DOHH2 (cell line): ENCODE results near the gene FAM53A.

Source experiments
- H3F3A ChIP-seq: fragments of 200-600 bp; sonication (generic), shearing (Covaris generic); 2 replicates; pipeline ENCODE4 v1.6.0; 2016; ENCODE audit warnings: antibody characterized with exemption, mild to moderate bottlenecking; ENCODE audit not compliant: control insufficient read depth, insufficient read depth
- H3K27ac ChIP-seq: fragments of 200-600 bp; sonication (generic); 2 replicates; pipeline ENCODE4 v1.5.1; 2014; ENCODE audit warnings: low read depth, mild to moderate bottlenecking, low read length, moderate library complexity
- H3K27me3 ChIP-seq: fragments of 200-600 bp; sonication (generic); 2 replicates; pipeline ENCODE4 v1.6.1; 2014; ENCODE audit warnings: mild to moderate bottlenecking, low read length, mixed read lengths; ENCODE audit not compliant: control insufficient read depth
- H3K36me3 ChIP-seq: fragments of 200-600 bp; sonication (generic); 2 replicates; pipeline ENCODE4 v1.6.1; 2014; ENCODE audit warnings: mild to moderate bottlenecking, low read length, moderate library complexity, mixed read lengths; ENCODE audit not compliant: control insufficient read depth
- H3K4me1 ChIP-seq: fragments of 200-600 bp; sonication (generic); 2 replicates; pipeline ENCODE4 v1.6.1; 2014; ENCODE audit warnings: mild to moderate bottlenecking, low read length, mixed read lengths; ENCODE audit not compliant: control insufficient read depth
- H3K4me2 ChIP-seq: fragments of 200-600 bp; sonication (generic); 2 replicates; pipeline ENCODE4 v1.6.0; 2014; ENCODE audit warnings: mild to moderate bottlenecking, low read length, moderate library complexity
- H3K4me3 ChIP-seq: fragments of 200-600 bp; sonication (generic); 2 replicates; pipeline ENCODE4 v1.5.1; 2014; ENCODE audit warnings: mild to moderate bottlenecking, low read length, mixed read lengths
- H3K79me2 ChIP-seq: fragments of 200-600 bp; sonication (generic); 2 replicates; pipeline ENCODE4 v1.6.1; 2014; ENCODE audit warnings: mild to moderate bottlenecking, low read length, mixed read lengths; ENCODE audit not compliant: control insufficient read depth
- H3K9me2 ChIP-seq: fragments of 200-600 bp; sonication (generic); replicated peaks from 2 replicates; pipeline ENCODE4 v1.6.1; 2014; ENCODE audit warnings: mild to moderate bottlenecking, low read length, mixed read lengths; ENCODE audit not compliant: control insufficient read depth
- H3K9me3 ChIP-seq: fragments of 200-600 bp; sonication (generic); 2 replicates; pipeline ENCODE4 v1.6.1; 2014; ENCODE audit warnings: antibody characterized with exemption, low read length, mixed read lengths; ENCODE audit not compliant: control insufficient read depth, insufficient read depth
- H4K20me1 ChIP-seq: fragments of 200-600 bp; sonication (generic); 2 replicates; pipeline ENCODE4 v1.6.0; 2014; ENCODE audit warnings: low read depth, mild to moderate bottlenecking, antibody characterized with exemption, low read length, moderate library complexity; ENCODE audit not compliant: control insufficient read depth, insufficient read depth
- CTCF ChIP-seq: fragments of 200-600 bp; sonication (generic); IDR thresholded peaks from one replicate; pipeline ENCODE4 v1.5.1; 2014; ENCODE audit warnings: antibody characterized with exemption, mild to moderate bottlenecking, low read depth, low read length; ENCODE audit not compliant: poor library complexity, severe bottlenecking
- EZH2phosphoT487 ChIP-seq: fragments of 200-600 bp; sonication (generic); IDR thresholded peaks from 2 replicates; pipeline ENCODE4 v1.6.1; 2017; ENCODE audit warnings: borderline replicate concordance, mild to moderate bottlenecking, antibody characterized with exemption, low read length, moderate library complexity, mixed read lengths

FAM53A gene

GRCh38 chr4:1655676-1656075 lies 28.4 kb downstream of the FAM53A start:
- H3K4me1 ChIP-seq, result no peaks in the 10 kb centered on the region
- H3K4me3 ChIP-seq, result no peak overlapping the region
- no peaks in the 10 kb centered on the region for H4K20me1 ChIP-seq
- H3K36me3 ChIP-seq, result no peaks in the 10 kb centered on the region
- no peaks in the 10 kb centered on the region for H3K9me2 ChIP-seq
- H3K27me3 ChIP-seq, result no peaks in the 10 kb centered on the region
- H3K4me2 ChIP-seq, result no peak overlapping the region
- H3K79me2 ChIP-seq, result no peaks in the 10 kb centered on the region
- no peak overlapping the region for H3K27ac ChIP-seq
- H3F3A ChIP-seq, result no peaks in the 10 kb centered on the region
- TF ChIP-seq CTCF (no peak), EZH2phosphoT487 (no peak)
- H3K9me3 ChIP-seq, result peaks cover 11% of the 10 kb centered on the region; the same call in 1 of the 2 replicates

- Histone ChIP-seq H4K20me1 (no peaks in the 10 kb centered on the region), H3K9me3 (peaks cover 11% of the 10 kb centered on the region; the same call in 1 of the 2 replicates), H3K36me3 (no peaks in the 10 kb centered on the region), H3F3A (no peaks in the 10 kb centered on the region), H3K4me1 (no peaks in the 10 kb centered on the region), H3K79me2 (no peaks in the 10 kb centered on the region), H3K27ac (no peak overlapping the region), H3K4me2 (no peak overlapping the region), H3K9me2 (no peaks in the 10 kb centered on the region), H3K4me3 (no peak overlapping the region), H3K27me3 (no peaks in the 10 kb centered on the region)
- TF ChIP-seq CTCF, result no peak
- TF ChIP-seq EZH2phosphoT487, result no peak
Observed at GRCh38 chr4:1655081-1655480, 29.0 kb downstream of the FAM53A start.

GRCh38 chr4:1654216-1654955 lies 29.7 kb downstream of the FAM53A start:
- no peaks in the 10 kb centered on the region for H3K27me3 ChIP-seq
- H3K36me3 ChIP-seq, result no peaks in the 10 kb centered on the region
- no peak overlapping the region for H3K4me3 ChIP-seq
- H3K9me3 ChIP-seq, result peaks cover 11% of the 10 kb centered on the region; the same call in 1 of the 2 replicates
- H3K79me2 ChIP-seq, result no peaks in the 10 kb centered on the region
- H3K4me2 ChIP-seq, result no peak overlapping the region
- no peaks in the 10 kb centered on the region for H3K4me1 ChIP-seq
- no peaks in the 10 kb centered on the region for H3F3A ChIP-seq
- H3K27ac ChIP-seq, result no peak overlapping the region
- H3K9me2 ChIP-seq, result no peaks in the 10 kb centered on the region
- no peaks in the 10 kb centered on the region for H4K20me1 ChIP-seq
- no peak for TF ChIP-seq EZH2phosphoT487
- no peak for TF ChIP-seq CTCF
